Measurements from ENCODE around the gene POC1A.
A peak's percentile ranks its signal among the peaks of the same experiment; 100 is the strongest.

POC1A gene

GRCh38 chr3:52085681-52086282, 68.4 kb downstream of the POC1A start:
- no peak for DNase-seq (ENCODE audit: low spot score)

- DNase-seq (ENCODE audit: low spot score): no peak
Measured at GRCh38 chr3:52084954-52085680, 69.1 kb downstream of the POC1A start.

DNA sequence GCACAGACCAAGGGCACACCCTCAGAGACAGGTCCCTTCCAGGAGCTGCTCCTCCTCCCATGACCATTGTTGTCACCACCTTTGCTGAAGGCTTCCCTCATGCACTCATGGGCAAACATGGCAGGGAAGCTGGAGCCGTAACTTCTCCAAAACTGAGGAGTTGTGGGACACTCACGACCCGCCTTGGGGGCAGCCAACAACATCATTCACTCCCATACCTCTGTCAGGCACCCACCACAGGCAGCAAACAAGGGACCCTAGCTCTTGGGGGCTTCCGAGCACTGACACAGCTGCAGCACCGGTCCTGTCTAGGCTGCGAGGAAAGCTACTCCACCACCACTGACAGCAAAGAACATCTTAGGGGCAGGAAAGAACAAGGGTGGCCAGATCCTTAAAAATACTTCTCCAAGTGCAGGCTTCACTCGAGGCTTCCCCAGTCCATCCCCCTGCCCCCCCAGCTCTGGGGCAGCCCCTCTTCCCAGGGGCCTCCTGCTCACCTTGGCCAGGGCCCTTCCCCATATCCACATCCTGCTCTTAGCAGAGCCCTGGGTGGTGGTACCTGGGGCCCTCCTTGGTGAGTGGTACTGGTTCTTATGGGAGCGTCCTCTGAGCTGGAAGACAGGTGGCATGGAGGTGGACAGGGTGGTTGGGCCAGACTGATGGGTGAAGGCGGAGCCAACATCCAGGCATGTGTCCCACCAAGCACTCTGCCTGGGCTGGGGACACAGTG, 69.8 kb downstream of the POC1A start:
- no peak for DNase-seq (ENCODE audit: low spot score)

GRCh38 chr3:52083556-52084087, 70.6 kb downstream of the POC1A start:
- DNase-seq (ENCODE audit: low spot score): no peak

- no peak for DNase-seq (ENCODE audit: low spot score)
Measured at GRCh38 chr3:52082951-52083350, 71.3 kb downstream of the POC1A start.

- no peak for DNase-seq (ENCODE audit: low spot score)
Measured at GRCh38 chr3:52080830-52081719, 73.1 kb downstream of the POC1A start.

GRCh38 chr3:52079958-52080357, 74.3 kb downstream of the POC1A start:
- no peak for DNase-seq (ENCODE audit: low spot score)

- DNase-seq (ENCODE audit: low spot score): no peak
Measured at GRCh38 chr3:52078781-52079560, 75.3 kb downstream of the POC1A start.

DNA sequence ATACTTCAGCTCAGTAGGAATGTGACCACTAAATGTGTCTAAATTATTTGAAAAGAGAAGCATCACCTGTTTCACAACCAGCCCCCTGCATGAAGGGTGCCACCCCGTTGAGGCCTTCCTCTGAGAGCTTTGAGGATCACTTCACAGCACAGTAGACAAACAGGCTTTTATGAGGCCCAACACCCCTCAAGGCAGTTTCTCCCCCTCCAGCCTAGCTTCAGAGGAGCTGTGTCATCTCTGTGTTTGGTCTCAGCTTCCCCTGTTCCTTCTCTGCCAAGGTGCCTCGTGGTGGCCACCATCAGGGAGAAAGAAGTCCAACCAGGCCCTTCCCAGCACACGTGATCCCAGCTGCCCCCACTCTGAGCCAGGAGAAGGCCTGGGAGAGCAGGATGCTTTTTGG, 76.3 kb downstream of the POC1A start:
- DNase-seq (ENCODE audit: low spot score): no peak

DNA sequence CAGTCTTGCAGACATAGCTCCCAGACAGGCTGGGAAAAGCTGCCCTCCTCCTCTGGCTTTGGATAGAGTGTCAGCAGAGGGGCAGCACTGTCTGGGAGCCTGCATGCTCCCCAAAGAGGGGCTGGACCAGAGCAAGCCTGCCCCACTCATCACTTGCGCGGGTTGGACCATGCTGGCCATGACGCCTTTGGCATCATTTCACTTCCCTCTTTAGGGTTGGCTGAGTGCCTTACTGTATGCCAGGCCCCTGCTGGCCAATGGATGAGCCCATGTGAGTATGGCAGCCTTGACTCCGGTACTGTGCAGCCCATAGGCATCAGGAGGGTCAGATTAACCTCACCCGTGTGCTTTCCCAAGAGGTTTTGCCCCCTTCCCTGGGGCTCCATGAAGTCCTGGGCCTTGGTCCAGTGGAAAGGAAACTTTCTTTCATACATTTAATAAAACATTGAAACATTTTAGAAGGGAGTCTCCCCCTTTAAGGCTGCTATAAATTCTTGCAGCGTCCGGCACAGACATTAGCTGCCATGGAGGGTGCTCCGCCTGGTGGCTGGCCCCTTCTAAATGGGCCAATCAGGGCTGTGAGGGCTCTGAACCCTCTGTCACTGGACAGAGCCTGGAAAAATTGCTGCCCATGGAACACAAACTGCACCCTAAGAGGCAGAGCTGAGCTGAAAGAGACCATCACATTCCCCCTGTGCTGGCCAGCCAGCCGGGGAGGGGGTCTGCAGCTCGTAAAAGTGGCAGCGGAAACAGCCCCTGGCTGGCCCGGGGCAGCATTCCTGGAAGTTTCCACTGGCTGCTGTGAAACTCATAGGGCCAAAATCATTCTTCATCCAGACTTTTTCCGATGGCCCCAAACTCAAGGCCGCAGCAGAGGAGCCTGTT, 77.1 kb downstream of the POC1A start:
- DNase-seq (ENCODE audit: low spot score): no peak

GRCh38 chr3:52073490-52073889, 80.7 kb downstream of the POC1A start:
- DNase-seq (ENCODE audit: low spot score): no peak

DNA sequence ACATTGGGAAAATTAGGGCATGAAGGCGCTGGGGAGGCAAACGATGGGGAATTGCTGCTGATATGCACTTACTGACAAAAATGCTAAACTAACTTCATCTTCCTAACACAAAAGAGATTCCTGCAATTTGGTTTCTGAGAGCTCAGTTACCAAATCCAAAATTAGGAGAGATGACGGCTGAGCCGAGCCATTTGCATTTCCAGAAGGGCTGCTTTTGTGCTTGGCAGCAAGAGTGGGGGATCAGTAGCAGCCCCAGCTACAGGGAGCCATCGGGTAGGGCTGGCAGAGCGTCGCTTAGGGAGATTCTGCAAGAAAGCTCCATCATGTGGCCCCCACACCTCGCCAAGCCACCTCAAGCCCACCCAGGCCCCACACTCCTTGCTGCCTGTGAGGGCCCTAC, 81.8 kb downstream of the POC1A start:
- DNase-seq (ENCODE audit: low spot score): no peak

- DNase-seq (ENCODE audit: low spot score): no peak
Measured at GRCh38 chr3:52072020-52072419, 82.2 kb downstream of the POC1A start.

- no peak for DNase-seq (ENCODE audit: low spot score)
Measured at GRCh38 chr3:52070724-52071621, 83.2 kb downstream of the POC1A start.

DNA sequence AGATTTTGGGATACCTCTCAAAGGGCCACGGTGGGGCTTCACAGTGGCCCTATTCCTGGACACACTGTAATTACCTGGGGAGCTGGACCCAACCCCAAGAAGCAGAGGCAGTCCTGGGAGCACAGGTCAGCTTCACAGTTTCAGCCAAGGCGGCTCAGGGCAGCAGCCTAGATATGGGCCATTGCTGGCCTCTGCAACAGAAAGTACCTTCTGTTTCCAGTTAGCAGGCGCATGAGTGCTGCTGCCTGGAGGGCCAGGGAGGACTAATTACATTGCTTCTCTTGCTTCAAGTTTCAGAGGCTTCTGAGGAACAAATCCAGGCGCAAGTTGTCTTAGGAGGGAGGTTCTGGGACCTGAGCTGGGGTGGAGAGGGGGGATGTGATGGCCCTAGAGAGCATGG, 84.4 kb downstream of the POC1A start:
- no peak for DNase-seq (ENCODE audit: low spot score)

GRCh38 chr3:52069135-52069534, 85.1 kb downstream of the POC1A start:
- DNase-seq (ENCODE audit: low spot score): no peak

DNA sequence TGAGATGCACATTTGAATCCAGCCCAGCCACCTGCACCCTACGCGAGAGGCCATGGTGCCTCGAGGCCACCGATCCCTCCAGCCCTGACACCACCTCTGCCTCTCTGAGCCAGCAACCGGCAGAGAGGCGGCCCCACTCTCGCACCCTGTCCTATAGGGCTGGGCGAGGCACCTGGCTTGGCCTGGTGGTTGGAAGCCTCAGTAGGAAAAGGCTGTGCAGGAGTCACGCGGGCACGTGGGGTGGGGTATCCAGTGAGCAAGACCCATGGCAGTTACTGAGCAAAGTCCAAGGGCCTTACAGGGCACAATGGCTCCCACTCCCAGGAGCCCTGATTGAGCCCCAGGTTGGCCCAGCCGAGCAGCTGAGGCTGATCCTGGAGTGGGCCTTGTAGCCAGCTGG, 85.5 kb downstream of the POC1A start:
- no peak for DNase-seq (ENCODE audit: low spot score)

- DNase-seq (ENCODE audit: low spot score): peak; percentile 69
Measured at GRCh38 chr3:52068055-52068571, 86.1 kb downstream of the POC1A start.

GRCh38 chr3:52067526-52067925, 86.7 kb downstream of the POC1A start:
- DNase-seq (ENCODE audit: low spot score): no peak

Measured in AG08395 (cell line).